ENCODE data around the gene ZCCHC8.

The ZCCHC8 gene

GRCh38 chr12:122423258-122424165 is 77.2 kb downstream of the ZCCHC8 start:
- peak; percentile 78 for DNase-seq

GRCh38 chr12:122422730-122423257 is 77.9 kb downstream of the ZCCHC8 start:
- DNase-seq, result no peak

- DNase-seq, result peak; percentile 92
Measured at GRCh38 chr12:122421821-122422729, 78.7 kb downstream of the ZCCHC8 start, which contains the start of gene CLIP1. CLIP1 (minus strand) TSS chr12:122422669; CDS start chr12:122380452, 42,217 bp downstream.
